ENCODE measurements around the gene NECAB3. TPM values are rescaled to one million over a fixed set of nuclear protein-coding genes. Genes with fewer than 3 reads are reported as not detected.

Gene NECAB3
- total and polyA plus RNA-seq, 4 donors: 27.5 to 42.7 (median 33.6) TPM

DNA sequence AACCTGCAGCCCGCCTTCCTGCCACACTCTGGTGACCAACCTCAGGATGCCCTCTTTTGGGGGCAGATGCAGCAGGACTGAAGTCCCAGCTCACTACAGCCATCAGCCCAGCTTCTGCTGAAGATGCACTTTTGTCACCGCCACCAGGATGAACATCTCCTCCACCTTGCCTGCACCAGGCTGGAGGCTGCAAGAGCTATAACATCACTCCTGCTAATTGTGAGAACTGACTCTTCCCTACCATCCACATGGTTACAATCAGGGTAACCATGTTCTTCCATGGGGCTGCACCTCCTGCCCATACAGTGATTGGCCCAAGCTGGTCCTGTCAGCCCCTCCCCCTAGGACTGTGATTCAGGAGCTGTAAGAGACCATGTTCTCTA is 9.5 kb downstream of the NECAB3 start:
- Histone ChIP-seq H3K27me3 (ENCODE audit: control insufficient read depth, insufficient read depth, low read length) (no peaks in the 10 kb centered on the region), H3K4me1 (ENCODE audit: control insufficient read depth, insufficient read depth, low read length) (peaks cover 52% of the 10 kb centered on the region), H3K36me3 (ENCODE audit: control insufficient read depth, insufficient read depth, low read length) (peaks cover 22% of the 10 kb centered on the region), H3K4me3 (ENCODE audit: low read depth, low read length) (no peak overlapping the region), H3K27ac (ENCODE audit: low read depth, low read length) (no peak overlapping the region), H3K9me3 (ENCODE audit: control insufficient read depth, insufficient read depth, low read length) (no peaks in the 10 kb centered on the region)
- 97% methylated on average over 2 of the region's 2 CpGs for WGBS (ENCODE audit: insufficient coverage)
- DNase-seq (ENCODE audit: low read depth in 4 of 6, low spot score in 6 of 6): no peak

DNA sequence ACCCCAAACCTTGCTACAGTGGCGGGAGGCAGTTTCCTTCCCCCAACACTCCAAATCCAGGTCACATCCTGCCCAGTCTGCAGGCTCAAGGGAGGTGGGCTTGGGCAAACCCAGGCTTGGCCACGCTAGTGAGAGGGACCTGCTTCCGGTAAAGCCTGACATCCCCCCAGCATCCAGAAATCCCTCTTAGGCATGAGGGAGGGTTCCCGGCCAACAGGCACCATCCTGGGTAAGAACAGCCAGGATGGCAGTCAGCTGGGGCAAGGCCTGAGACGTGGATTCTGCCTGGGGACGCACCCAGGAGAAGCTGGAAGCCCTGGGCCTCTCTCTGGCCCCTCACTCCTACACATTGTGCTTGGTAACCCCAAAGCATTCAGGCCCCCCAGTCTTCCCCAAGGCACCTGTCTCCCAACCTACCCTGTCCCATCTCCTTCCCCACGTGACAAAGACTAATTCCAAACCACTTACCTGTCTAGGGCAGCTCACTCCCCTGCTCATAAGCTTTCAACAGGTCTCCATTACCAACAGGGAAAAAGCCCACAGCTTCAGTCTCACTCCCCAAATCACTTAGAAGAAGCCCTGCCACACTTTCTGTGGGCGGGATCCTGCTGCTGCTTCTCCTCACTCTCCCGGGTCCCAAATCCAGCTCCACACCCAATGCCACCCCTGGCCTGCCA is 10.0 kb downstream of the NECAB3 start:
- Histone ChIP-seq H3K9me3 (ENCODE audit: control insufficient read depth, insufficient read depth, low read length) (no peaks in the 10 kb centered on the region), H3K36me3 (ENCODE audit: control insufficient read depth, insufficient read depth, low read length) (peaks cover 22% of the 10 kb centered on the region), H3K27ac (ENCODE audit: low read depth, low read length) (peak overlapping the region; percentile 90), H3K4me3 (ENCODE audit: low read depth, low read length) (peak overlapping the region; percentile 79), H3K27me3 (ENCODE audit: control insufficient read depth, insufficient read depth, low read length) (no peaks in the 10 kb centered on the region), H3K4me1 (ENCODE audit: control insufficient read depth, insufficient read depth, low read length) (peaks cover 52% of the 10 kb centered on the region)
- DNase-seq (ENCODE audit: low read depth in 4 of 6, low spot score in 6 of 6): no peak
- 39% methylated on average over 9 of the region's 9 CpGs for WGBS (ENCODE audit: insufficient coverage)

DNA sequence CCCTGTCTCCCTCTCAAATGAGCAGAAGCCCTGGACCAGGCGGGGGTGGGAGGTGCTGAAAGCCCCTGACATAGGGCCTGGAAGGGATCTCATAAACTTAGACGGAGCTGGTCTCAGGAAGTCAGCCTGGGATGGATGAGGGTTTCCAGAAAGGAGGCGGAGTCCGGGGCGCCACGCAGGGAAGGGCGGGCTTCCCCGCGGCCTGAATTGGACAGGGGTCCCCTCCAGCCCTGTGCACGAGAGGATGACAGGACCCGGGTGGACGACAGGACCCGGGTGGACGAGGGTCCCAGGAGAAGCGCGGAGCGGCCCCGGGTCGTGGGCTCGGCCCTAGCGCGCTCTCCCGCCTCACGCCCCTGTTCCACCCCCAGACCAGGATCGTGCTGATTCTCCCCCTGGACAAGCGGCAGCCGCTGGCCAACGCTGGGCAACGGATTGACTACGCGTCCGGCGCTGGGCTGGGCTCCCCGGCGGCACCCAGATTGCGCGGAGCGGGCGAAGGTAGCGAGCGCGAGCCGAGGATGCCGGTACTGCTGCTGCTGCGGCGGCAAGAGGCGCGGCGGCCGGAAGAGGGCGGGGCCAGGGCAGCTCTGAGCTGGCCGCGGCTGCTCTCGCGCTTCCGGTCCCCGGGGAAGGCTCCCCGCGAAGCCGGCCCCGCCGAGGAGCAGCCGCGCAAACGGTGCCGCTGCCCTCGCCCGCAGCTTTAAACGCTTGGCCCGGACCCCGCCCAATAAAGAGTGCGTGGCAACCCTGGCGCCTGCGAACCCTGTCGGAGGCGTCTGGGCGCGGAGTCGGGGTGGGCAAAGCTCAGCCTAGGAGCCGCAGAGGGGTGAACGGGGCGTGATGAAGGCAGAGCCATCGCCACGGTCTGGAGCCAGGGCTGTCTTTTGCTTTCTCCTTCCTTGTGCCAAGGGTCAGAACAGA is 10.8 kb downstream of the NECAB3 start:
- peak in 3 of 6 donors; percentile 65 to 92 (median 91) for DNase-seq (ENCODE audit: low read depth in 4 of 6, low spot score in 6 of 6)

DNA sequence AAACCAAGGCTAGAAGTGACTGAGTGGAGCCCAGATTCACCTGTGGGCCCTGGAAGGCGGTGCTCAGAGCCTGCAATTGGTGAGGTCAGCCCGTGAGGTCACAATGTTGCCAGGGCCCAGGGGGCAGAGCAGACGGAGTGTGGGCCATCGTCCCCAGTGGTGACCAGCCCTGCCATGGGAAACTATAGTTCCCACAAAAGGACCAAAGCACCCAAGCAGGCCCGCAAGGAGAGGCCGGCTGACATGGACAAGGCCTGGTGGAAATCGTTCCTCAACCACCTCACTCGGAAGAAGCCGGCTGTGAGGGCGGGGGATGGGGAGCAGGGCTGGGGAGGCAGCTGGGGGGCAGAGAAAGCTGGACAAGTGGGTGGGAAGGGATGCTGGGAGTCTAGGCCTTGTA is 12.1 kb downstream of the NECAB3 start, which contains the start of gene C20orf144:
Gene C20orf144, plus strand, starts transcription at position 156 of the 400 bp plus-strand sequence. Its CDS starts 19 bp downstream, at position 175.
- peaks cover 36% of the 10 kb centered on the region for H3K36me3 ChIP-seq (ENCODE audit: control insufficient read depth, insufficient read depth, low read length)
- H3K4me3 ChIP-seq (ENCODE audit: low read depth, low read length): peak within 1 kb of the TSS; percentile 79
- 96% methylated on average over 7 of the region's 10 CpGs for WGBS (ENCODE audit: insufficient coverage)
- DNase-seq (ENCODE audit: low read depth in 4 of 6, low spot score in 6 of 6): no peak
- no peaks in the 10 kb centered on the region for H3K9me3 ChIP-seq (ENCODE audit: control insufficient read depth, insufficient read depth, low read length)
- H3K27me3 ChIP-seq (ENCODE audit: control insufficient read depth, insufficient read depth, low read length): no peaks in the 10 kb centered on the region
- H3K27ac ChIP-seq (ENCODE audit: low read depth, low read length): peak within 1 kb of the TSS; percentile 89
- H3K4me1 ChIP-seq (ENCODE audit: control insufficient read depth, insufficient read depth, low read length): peaks cover 36% of the 10 kb centered on the region

More for the DNA sequence above, 10.8 kb downstream of the NECAB3 start:
- H3K4me1 ChIP-seq (ENCODE audit: control insufficient read depth, insufficient read depth, low read length): peaks cover 48% of the 10 kb centered on the region
- H3K27ac ChIP-seq (ENCODE audit: low read depth, low read length): peak overlapping the region; percentile 90
- H3K27me3 ChIP-seq (ENCODE audit: control insufficient read depth, insufficient read depth, low read length): no peaks in the 10 kb centered on the region
- no peaks in the 10 kb centered on the region for H3K9me3 ChIP-seq (ENCODE audit: control insufficient read depth, insufficient read depth, low read length)
- under 1% methylated on average over 83 of the region's 84 CpGs for WGBS (ENCODE audit: insufficient coverage)
- H3K4me3 ChIP-seq (ENCODE audit: low read depth, low read length): peak overlapping the region; percentile 79
- peaks cover 28% of the 10 kb centered on the region for H3K36me3 ChIP-seq (ENCODE audit: control insufficient read depth, insufficient read depth, low read length)

DNA sequence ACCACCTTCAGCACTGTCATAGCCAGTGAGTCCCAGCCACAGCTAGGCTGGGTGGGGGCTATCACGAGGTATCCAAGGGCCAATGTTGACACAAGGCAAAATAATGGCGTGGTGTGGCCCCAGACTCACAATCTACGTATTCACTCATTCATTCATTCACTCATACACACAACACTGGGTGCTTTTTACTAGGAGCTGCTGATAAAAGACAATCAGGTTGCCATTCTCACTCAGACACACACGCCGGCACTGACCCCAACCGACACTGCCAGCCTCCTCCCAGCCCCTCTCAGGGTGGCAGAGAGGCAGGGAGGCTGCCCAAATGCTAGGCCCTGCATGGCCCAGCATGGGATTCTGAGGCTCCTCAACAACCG is 13.6 kb downstream of the NECAB3 start:
- no peaks in the 10 kb centered on the region for H3K27me3 ChIP-seq (ENCODE audit: control insufficient read depth, insufficient read depth, low read length)
- H3K4me3 ChIP-seq (ENCODE audit: low read depth, low read length): no peak overlapping the region
- peaks cover 25% of the 10 kb centered on the region for H3K4me1 ChIP-seq (ENCODE audit: control insufficient read depth, insufficient read depth, low read length)
- 85% methylated on average over 7 of the region's 7 CpGs for WGBS (ENCODE audit: insufficient coverage)
- H3K9me3 ChIP-seq (ENCODE audit: control insufficient read depth, insufficient read depth, low read length): no peaks in the 10 kb centered on the region
- H3K36me3 ChIP-seq (ENCODE audit: control insufficient read depth, insufficient read depth, low read length): peaks cover 51% of the 10 kb centered on the region
- DNase-seq (ENCODE audit: low read depth in 4 of 6, low spot score in 6 of 6): no peak
- no peak overlapping the region for H3K27ac ChIP-seq (ENCODE audit: low read depth, low read length)

DNA sequence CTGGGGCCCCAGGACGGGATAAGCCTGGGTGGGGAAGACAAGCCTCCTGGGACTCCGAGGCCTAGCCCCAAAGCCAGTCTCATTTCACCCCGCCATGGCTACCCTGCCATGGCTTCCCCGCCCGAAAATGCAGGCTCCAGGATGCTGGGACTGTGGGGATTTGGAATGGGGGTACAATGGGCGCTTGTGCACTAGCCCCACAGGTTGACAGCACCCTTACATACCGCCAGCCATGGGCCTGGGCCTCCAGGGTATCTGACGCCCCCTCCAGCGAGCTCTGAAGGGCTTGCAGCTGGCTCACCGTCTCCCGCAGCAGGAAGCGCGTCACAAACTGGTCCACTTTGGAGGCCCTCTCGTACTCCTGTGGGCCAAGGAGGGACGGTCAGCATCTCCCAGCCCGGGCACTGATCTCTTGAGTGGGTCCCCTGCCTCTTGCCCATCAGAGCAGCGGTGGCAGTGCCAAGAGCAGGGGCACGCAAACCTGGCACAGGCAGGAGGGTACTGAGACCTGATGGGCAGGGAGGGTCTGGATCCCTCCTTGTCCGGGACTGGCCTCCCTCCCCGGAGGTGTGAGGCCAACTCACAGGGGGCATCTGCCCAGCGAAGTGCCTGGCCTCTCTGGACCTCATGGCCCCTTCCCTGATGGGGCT is 14.1 kb downstream of the NECAB3 start:
- Histone ChIP-seq H3K4me1 (ENCODE audit: control insufficient read depth, insufficient read depth, low read length) (peaks cover 25% of the 10 kb centered on the region), H3K27me3 (ENCODE audit: control insufficient read depth, insufficient read depth, low read length) (no peaks in the 10 kb centered on the region), H3K36me3 (ENCODE audit: control insufficient read depth, insufficient read depth, low read length) (peaks cover 51% of the 10 kb centered on the region), H3K27ac (ENCODE audit: low read depth, low read length) (no peak overlapping the region), H3K9me3 (ENCODE audit: control insufficient read depth, insufficient read depth, low read length) (no peaks in the 10 kb centered on the region), H3K4me3 (ENCODE audit: low read depth, low read length) (no peak overlapping the region)
- 95% methylated on average over 20 of the region's 21 CpGs for WGBS (ENCODE audit: insufficient coverage)
- DNase-seq (ENCODE audit: low read depth in 4 of 6, low spot score in 6 of 6): no peak

DNA sequence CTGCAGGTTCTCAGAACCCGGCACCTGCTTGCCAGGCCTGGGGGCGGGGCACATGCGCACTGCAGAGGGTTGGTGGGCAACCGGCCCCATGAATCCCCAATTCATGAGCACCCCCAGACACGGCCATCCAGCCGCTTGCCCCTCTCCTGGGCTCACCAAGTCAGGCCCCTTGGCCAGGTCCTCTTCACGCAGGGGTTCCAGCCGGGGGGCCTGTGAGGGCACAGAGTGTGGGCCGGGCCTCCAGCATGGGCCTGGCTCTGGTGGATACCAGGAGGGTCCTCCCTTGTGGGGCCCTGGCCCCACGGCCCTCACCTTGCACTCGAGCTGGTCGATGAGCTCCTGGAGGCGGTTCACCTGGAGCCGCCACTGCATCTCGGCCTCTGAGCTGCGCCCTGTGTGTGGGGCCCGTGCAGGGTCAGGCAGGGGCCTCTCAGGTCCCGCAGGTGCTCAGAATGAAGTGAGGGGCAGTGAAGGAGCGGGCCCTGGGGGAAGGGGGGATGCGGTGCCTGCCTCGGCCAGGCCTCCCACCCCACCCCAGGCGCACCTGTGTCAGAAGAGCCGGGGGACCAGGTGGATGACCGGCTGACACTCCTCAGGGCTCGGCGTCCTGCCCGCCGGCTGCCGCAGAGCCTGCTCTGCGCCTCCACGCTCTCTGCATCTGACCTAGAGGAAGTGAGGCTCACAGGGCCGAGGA is 14.7 kb downstream of the NECAB3 start:
- no peaks in the 10 kb centered on the region for H3K27me3 ChIP-seq (ENCODE audit: control insufficient read depth, insufficient read depth, low read length)
- H3K9me3 ChIP-seq (ENCODE audit: control insufficient read depth, insufficient read depth, low read length): no peaks in the 10 kb centered on the region
- no peak for DNase-seq (ENCODE audit: low read depth in 4 of 6, low spot score in 6 of 6)
- no peak overlapping the region for H3K27ac ChIP-seq (ENCODE audit: low read depth, low read length)
- H3K4me3 ChIP-seq (ENCODE audit: low read depth, low read length): no peak overlapping the region
- H3K36me3 ChIP-seq (ENCODE audit: control insufficient read depth, insufficient read depth, low read length): peaks cover 51% of the 10 kb centered on the region
- H3K4me1 ChIP-seq (ENCODE audit: control insufficient read depth, insufficient read depth, low read length): peaks cover 21% of the 10 kb centered on the region
- 95% methylated on average over 28 of the region's 32 CpGs for WGBS (ENCODE audit: insufficient coverage)

DNA sequence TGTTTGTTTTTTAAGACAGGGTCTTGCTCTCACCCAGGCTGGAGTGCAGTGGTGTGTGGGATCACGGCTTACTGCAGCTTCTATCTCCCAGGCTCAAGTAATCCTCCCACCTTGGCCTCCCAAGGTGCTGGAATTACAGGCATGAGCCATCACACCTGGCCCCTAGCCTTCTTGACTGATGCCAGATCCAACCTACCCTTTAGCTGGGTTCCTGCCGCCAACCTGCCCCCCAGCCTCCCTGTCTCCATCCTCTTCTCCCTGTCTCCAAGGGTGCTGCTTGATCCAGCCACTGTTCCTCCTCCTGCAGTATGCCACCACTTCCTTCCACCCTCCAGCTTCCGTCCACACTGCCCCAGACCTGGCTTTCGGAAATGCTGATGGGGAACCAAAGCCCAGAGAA is 15.3 kb downstream of the NECAB3 start:
- Histone ChIP-seq H3K9me3 (ENCODE audit: control insufficient read depth, insufficient read depth, low read length) (no peaks in the 10 kb centered on the region), H3K4me3 (ENCODE audit: low read depth, low read length) (no peak overlapping the region), H3K27me3 (ENCODE audit: control insufficient read depth, insufficient read depth, low read length) (no peaks in the 10 kb centered on the region), H3K36me3 (ENCODE audit: control insufficient read depth, insufficient read depth, low read length) (peaks cover 51% of the 10 kb centered on the region), H3K27ac (ENCODE audit: low read depth, low read length) (no peak overlapping the region), H3K4me1 (ENCODE audit: control insufficient read depth, insufficient read depth, low read length) (peaks cover 15% of the 10 kb centered on the region)
- DNase-seq (ENCODE audit: low read depth in 4 of 6, low spot score in 6 of 6): no peak
- 92% methylated on average over 4 of the region's 4 CpGs for WGBS (ENCODE audit: insufficient coverage)

DNA sequence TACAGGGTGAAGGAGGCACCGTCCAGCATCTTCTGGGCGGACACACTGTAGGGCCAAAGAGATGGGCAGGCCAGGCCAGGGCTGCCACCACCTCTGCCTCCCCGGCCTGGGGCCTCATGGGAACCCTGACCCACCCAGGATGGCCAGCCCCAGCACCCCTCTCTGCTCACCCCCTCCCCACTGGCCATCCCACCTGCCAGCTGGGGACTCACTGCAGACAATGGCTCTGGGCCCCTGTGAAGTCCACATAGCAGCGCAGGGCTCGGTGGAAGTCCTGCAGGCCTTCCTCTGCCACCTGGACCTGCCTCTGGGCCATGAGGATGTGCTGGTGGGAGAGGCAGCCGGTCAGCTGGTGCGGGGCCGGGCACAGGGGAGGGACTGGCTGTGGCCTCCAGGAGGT is 15.7 kb downstream of the NECAB3 start:
- 98% methylated on average over 6 of the region's 8 CpGs for WGBS (ENCODE audit: insufficient coverage)
- Histone ChIP-seq H3K4me1 (ENCODE audit: control insufficient read depth, insufficient read depth, low read length) (peaks cover 15% of the 10 kb centered on the region), H3K27me3 (ENCODE audit: control insufficient read depth, insufficient read depth, low read length) (no peaks in the 10 kb centered on the region), H3K36me3 (ENCODE audit: control insufficient read depth, insufficient read depth, low read length) (peaks cover 51% of the 10 kb centered on the region), H3K9me3 (ENCODE audit: control insufficient read depth, insufficient read depth, low read length) (no peaks in the 10 kb centered on the region), H3K4me3 (ENCODE audit: low read depth, low read length) (no peak overlapping the region), H3K27ac (ENCODE audit: low read depth, low read length) (no peak overlapping the region)
- DNase-seq (ENCODE audit: low read depth in 4 of 6, low spot score in 6 of 6): no peak

All from spinal cord (tissue), 10 donors.